GM21619 (cell line): Measurements from ENCODE around the gene ELMO3.
A peak's percentile ranks its signal among the peaks of the same experiment; 100 is the strongest.

Source experiments
- ATAC-seq: cut with Tn5 transposase; IDR thresholded peaks from one replicate; pipeline ENCODE4 v1.9.1; 2021; ENCODE audit not compliant: unreplicated experiment

The ELMO3 gene

DNA sequence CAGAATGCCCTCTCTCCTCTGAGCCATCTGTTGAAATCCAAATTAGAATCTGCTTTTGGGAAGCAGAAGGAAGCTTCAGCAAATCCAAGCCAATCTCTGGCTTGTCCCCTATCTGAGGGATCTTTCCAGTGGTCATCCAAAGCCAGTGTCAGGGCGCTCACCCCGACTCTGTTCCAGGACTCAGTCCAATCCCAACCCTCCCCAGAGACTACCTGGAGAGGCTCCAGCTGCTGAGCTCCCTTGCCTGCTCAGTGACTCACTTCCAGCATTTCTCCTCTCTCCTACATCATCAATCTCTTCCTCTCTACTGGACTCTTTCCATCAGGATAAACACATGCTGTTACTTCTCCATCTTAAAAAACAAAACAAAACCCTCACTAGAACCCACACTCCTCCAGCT lies 17.6 kb upstream of the ELMO3 start:
- no peak for ATAC-seq

DNA sequence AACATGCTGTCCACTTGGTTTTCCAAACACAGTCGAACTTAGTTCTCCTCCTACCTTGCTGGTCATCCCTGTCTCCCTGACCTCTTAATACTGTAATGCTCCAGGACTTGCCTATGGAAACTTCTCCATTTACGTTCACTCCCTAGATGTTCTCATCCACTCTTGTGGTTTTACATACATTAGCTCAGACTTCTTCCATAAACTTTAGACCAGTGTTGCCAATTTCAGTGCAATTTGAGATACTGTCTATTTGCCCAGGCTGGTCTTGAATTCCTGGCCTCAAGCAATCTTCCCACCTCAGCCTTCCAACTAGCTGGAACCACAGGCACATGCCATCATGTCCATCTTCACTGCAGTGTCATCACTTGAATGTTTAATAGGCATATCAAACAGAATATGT lies 16.6 kb upstream of the ELMO3 start:
- no peak for ATAC-seq

DNA sequence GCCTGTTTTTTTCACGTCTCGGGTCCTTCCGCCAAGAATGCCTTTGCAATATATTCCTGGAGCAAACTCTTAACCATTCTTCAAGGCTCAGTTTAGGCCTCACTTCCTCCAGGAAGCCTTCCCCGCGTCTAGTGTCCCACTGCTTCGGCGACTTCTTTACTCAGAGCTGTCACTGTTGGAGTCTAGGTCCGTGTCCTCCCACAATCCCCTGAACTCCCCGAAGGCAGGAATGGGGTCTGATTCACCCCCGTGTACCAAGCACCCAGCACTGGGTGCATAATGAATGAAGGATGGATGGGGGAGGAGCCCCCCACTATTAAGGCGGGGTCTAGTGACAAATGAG lies 15.7 kb upstream of the ELMO3 start:
- no peak for ATAC-seq

DNA sequence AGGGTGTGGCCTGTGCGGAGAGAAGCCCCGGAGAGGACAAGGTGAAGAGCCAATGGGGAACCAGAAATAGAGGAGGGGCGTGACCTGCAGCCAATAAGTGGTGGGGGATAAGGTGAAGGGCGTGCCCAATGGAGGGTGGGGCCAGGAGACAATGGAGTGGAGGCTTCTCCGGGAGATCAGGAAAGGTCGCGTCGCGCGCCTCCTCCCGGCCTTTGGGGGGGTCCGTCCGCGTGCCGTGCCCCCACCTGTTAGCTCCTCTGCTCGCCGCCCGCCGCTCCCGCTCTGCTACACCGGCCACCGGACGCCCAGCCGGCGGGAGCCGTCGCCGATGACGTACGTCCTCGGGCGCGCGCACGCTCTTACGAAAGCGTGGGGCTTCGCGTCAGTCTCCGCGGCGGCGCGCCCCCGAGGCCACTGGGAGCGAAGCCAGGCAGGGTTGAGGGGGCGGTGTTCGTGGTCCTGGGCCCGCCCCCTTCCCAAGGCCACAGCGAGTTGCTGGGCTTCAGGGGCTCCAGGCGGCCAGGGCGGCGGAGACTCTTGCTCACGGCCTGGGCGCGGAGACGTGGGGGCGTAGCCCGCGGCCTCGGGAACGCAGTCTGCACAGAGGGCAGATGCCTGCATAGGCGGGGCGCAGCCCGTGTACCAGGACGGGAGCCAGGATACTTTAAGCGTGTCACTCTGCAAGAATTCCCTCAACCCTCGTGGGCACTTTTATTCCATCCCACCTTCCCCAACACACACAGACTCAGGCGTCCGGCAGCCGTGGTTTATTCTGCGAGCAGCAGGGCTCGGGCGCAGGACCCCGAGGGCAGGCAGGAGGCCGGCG lies 15.1 kb upstream of the ELMO3 start, which contains the start of gene MATCAP1:
Gene MATCAP1 (minus strand): TSS at position 337 of the 826 bp plus-strand sequence. CDS start 3,353 bp downstream, outside the sequence.
- ATAC-seq = peak; percentile 88

DNA sequence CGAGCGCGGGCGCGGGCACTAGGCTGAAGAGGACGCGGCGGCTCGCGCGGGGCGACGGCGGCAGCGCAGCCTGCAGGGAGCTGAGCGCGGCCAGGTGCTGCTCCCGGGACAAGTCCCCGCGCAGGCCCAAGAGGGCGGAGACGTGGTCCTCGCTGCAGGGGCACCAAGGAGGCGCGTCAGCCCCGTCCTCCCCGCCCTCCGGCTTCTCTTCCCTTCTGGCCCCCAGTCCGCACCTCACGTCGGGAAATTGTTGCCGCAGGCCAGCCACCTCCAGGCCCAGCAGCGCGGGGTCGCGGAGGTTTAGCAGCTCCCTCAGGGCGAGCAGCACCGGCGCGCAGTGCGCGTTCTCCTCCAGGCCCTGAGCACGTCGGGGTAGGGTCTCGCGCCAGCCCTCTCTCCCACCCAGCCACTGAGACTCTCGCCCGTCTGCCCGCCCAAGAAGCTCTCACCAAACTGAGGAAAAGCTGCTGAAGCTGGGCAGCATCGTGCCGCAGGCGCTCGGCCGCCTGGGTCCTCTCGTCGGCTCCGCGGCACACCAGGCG lies 14.4 kb upstream of the ELMO3 start:
- ATAC-seq = peak; percentile 1

DNA sequence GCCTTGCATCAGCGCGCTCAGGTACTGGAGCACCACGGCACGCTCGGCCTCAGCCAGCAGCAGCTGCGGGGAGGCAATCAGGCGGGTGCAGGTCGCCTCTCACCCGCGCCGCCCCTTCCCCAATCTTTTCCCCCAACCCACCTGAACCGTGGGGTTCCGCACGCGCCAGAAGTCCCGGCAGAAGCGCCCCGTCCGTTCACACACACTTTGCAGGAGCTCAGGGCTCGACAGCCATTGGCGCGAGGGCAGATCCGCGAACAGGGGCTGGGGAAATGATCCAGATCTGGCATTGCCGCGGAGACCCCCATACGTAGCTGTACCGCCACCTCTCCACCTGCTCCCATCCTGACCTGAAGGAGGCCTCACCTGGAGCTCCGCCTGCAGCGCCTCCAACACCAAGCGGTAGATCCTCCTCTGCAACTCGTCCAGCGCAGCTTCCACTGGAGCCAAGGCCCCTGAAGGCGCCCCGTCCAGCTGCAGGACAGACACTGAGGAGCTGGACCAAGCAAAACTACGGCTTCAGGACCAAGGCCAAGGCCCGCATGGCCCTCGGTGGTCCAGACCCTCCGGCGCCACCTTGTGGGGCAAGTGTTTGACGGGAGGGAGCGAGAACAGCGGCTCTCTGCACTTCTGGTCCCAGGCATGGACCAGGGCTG lies 13.8 kb upstream of the ELMO3 start:
- ATAC-seq = no peak

DNA sequence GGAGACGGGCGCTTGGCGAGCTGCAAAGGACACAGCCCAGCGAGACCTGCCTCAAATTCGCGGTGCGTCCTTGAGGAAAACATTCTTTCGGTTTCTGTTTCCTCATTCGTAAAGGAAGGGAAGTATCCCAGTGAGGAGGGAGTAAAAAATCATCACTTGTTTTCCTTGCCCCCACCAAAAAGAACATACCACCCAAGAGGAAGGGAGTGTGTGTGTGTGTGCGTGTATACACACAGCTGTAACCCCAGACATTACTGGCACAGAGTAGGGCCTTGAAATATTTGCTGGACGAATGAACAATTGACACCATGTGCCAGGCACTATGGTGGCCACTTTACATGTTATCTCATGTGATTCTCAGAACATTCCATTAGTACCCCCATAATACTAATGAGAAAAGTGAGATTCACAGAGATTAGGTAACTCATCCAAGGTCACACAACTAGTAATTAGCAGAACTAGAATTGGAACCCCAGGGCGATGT lies 13.2 kb upstream of the ELMO3 start:
- ATAC-seq = no peak

DNA sequence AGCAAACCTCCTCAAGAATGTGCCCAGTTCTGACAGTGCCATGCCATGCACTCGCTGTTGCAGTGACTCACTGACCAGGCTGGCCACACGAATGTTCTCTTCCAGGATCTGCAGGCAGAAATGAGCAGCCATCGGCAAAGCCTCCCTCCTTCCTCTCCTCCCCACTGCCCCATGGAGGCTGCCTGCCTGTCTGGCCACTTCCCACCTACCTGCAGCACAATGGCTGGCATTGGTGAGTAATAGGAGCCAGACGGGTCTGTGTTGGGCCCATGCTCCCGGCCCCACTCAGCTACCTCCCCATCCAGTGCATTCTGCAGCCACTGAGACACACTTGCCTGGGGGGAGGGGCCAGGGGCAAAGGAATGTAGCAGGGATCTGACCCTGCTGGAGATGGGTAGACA lies 12.4 kb upstream of the ELMO3 start:
- ATAC-seq = no peak

DNA sequence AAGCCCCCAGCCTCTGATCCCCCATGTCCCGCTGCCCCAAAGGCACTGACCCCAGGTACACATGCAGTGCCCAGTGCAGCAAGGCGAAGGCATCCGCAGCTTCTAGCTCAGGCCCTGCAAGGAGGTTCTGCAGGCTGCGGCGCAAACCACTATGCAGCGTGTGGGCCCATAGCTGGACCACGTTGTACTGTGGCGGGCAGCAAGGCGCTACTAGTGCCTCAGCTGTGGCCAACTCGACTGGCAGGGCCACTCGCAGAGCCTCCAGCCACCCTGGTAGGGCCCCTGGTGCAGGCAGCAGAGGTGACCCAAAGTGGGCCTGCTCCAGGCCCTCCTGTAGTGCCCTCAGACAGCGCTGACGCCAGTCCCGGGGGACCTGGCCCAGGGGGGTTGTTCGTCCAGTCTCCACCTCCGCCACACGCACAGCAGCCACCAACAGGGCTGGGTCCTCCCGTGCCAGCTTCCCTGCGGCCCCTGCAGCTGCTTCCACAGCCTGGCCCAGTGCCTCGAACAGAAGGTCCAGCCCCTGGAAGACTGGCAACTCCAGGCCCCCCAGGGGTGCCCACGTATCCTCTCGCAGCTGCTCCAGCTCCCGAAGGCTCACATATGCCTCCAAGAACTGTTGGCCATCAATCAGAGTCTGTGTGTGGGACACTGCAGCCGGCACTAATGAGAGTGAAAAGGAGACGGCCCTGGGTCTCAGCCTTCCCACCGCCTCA lies 11.6 kb upstream of the ELMO3 start:
- ATAC-seq = no peak

DNA sequence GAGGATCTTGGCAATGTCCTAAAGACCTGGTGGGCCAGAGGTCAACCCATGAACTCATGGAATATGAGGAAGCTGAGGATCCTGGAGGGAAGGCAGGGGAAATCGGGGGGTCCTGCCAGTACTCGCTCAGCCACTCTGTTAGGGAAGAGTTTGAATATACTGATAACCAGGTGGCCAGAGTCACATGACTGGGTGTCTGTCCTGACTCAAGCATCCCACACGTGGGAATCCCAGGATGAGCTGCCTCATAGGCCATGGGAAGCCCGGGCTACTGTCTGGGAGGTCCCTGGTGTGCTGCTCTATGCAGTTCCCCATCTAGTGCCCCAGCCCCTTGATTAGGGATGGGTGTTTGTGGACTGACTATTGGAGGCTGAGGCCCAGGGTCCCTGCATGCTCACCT lies 10.6 kb upstream of the ELMO3 start:
- ATAC-seq = no peak

DNA sequence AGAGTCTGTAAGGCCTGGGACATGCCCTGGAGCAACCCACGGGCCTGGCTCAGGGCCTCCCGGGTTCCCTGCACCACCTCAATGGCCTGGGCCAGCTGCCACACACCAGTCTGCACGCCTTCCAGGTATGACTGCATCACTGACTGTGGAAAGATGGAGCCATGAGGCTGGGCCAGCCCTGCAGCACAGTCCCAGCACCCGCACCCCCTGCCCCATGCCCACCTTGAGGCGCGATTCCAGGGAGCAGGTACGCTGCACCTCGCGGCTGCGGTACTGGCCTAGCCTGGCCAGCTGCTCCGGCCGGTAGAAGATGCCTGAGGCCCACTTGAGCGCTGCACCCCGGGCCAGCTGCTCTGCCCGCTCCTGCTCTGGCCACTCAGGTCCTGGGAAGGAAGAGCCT lies 10.1 kb upstream of the ELMO3 start:
- no peak for ATAC-seq

DNA sequence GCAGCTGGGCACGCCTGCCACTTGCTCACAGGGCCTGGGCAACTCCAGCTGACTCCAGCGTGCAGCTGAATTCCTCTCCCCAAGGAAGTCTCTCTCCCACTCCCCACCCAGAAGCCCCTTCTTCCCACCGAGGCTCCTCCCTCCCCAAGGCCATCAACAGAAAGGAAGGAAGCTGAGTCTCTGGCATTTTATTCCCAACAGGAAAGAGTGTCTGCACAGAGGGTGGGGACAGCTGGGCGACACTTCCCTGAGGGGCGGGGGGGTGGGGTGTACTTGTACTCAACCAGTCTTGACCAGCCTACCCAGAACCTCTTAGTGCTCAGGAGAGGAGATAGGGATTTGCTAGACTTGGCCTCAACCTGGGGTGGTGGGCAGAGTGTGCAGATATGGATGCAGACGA lies 8.9 kb upstream of the ELMO3 start, which contains the start of gene EXOC3L1:
Gene EXOC3L1 (minus strand): TSS at position 96 of the 400 bp plus-strand sequence. CDS start 460 bp downstream, outside the sequence.
- ATAC-seq = no peak

DNA sequence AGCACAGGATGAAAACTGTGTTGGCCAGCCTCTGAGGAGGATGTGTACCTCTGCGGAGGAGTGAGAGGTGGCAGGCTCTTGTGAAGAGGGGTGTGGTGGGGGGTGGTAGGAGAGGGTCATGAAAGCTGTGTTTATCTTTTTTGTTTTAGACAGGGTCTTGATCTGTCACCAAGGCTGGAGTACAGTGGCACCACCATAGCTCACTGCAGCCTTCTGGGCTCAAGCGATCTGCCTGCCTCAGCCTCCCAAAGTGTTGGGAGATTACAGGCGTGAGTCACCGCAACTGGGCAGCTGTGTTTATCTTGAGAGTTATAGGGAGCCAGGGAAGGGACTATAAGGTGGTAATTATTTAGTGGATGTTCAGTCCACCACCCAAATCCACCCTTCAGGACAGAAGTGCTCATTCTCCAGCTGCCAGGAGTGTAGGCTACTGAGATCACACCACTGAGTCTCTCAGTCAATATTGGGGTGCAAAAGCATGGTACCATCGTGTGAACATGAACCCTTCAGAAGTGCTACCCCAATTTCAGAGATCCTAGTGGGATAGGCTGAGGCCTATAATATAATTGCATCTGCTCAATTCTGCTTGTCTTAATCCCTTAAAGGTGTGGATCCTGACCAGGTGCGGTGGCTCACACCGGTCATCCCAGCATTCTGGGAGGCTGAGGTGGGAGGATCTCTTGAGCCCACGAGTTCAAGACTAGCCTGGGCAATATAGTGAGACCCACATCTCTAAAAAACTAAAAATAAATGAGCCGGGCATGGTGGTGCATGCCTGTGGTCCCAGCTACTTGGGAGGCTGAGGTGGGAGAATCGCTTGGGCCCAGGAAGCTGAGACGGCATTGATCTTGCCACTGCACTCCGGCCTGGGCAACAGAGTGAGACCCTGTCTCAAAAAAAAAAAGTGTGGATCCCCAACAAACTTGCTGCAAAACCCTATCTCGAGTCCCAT lies 8.2 kb upstream of the ELMO3 start:
- no peak for ATAC-seq

DNA sequence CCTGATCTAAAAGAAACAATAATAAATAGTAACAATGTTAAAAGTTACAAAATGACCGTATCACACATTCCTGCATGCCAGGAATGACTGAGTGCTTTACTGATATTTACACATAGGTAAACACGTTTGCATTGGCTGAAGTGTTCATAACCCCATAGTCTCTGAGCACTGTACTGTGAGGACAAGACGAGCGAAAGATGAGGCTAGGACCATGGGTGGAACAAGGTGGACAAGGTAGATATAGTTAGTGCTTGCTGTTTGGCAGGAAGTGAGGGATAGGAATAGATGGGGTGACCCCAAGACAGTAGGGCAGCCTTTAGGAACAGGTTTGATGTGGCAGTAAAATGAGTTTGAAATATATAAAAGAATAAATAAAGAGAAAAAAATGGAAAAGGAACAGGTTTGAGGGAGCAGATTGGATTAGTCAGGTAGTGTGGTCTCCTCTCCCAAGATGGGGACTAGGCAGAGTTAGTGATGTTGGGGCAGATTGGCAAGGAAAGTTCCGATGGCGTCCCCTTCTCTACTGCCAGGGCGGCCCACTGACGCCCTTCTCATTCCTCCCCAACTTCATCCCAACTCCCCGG lies 7.4 kb upstream of the ELMO3 start:
- no peak for ATAC-seq

DNA sequence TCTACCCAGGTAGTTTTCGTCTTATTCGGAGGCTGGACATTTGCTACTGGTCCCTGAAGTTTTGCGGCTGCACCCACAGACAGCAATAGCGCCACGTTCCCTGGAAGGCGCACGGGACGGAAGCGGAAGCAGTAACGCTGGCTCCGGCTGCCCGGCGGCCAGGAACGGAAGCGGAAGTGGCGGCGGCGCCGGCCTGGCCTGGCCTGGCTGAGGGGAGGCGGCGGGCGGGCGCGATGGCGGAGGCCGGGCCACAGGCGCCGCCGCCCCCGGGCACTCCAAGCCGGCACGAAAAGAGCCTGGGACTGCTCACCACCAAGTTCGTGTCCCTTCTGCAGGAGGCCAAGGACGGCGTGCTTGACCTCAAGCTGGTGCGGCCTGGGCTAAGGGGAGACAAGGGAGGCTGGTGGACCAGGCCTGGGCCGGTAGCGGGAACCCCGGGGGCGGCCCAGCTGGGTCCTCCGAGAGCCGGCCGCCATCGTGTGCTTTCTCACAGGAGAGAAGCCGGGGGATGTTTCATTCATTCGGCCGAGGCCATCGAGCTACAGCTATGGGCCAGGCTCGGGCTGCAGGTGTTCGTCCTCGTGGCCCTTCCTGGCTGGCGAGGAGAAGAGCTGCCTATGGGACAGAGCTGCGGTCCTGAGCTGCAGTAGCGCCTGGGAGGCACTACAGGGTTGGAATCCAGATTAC lies 6.8 kb upstream of the ELMO3 start, which contains the start of gene E2F4:
Gene E2F4 (plus strand): TSS at position 161 of the 687 bp plus-strand sequence. CDS start 73 bp downstream, at position 234.
- ATAC-seq = peak; percentile 87

DNA sequence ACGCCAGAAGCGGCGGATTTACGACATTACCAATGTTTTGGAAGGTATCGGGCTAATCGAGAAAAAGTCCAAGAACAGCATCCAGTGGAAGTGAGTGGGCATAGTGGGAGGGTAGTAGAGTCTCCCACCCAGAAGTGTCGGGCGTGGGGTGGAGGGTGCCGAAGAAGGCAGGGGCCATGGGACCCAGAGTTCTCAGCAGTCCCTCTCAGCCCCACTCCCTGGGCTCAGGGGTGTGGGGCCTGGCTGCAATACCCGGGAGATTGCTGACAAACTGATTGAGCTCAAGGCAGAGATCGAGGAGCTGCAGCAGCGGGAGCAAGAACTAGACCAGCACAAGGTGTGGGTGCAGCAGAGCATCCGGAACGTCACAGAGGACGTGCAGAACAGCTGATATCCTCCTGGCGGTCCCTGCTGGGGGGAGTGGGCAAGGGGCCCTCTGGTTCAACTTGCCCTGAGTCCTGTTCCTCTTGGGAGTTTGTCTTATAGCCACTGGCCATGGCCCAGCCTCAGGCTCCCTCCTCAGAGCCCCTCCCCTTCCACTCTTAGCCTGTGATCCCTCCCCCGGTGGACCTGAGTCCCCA lies 6.1 kb upstream of the ELMO3 start:
- ATAC-seq = peak; percentile 4

DNA sequence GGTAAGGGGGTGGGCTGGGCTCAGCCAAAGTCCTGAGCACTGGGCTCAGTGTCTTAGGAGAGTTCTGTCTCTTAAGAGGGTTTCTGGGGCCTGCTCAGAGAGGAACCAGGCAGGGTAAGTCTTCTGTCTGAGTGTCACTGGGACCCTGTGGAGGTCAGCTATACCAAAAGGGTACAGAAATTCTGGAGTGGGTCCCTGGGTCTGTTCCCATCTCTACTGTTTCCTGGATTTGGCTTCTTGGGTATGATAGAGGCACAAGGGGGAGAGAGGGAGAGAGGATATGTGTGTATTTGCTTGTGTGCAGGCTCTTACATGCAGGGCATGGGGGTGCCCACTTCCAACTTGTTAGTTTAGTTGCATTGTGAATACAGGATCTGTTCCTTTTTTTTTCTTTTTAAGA lies 5.4 kb upstream of the ELMO3 start:
- ATAC-seq = no peak

DNA sequence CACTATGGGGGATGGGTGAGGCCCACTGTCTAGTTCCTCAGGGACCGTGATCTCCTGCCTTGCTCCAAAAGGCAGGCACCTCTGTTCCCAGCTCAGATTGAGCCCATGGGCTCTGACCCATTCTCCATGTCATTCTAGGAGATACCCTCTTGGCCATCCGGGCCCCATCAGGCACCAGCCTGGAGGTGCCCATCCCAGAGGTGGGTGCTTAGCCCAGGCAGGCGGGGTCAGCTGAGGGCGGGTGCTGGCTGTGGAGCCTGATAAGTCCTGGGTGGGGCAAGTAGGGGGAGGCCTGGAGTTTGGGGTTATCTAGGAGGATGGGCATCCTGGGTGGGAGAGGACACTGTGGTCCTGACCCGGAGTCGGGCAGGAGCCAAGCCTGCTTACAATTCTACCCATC lies 4.7 kb upstream of the ELMO3 start:
- no peak for ATAC-seq

DNA sequence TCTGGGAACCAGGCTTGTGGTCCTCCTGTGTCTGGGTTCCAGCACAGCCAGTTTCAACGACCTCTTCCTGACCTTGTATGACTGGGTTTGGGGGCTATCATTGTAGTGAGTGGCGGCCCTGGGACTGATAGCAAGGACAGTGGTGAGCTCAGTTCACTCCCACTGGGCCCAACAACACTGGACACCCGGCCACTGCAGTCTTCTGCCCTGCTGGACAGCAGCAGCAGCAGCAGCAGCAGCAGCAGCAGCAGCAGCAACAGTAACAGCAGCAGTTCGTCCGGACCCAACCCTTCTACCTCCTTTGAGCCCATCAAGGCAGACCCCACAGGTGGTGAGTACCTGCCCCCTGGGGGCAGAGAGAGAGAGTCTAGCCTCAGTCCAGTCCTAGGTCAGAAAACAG lies 3.3 kb upstream of the ELMO3 start:
- ATAC-seq = no peak
